Panc1 (cell line): ENCODE measurements around the gene C11orf98. TPM values are rescaled to one million over a fixed set of nuclear protein-coding genes. Genes with fewer than 3 reads are reported as not detected.
A peak's percentile ranks its signal among the peaks of the same experiment; 100 is the strongest.

ENCODE experiments used
- ATAC-seq: fragments of 200-7000 bp; cut with Tn5 transposase; 2 replicates; pipeline ENCODE4 v1.9.1; 2020; ENCODE audit warnings: mild to moderate bottlenecking, moderate library complexity
- BruUV-seq: library from RNA; stranded (reverse); fragments of 400-500 nt; replicated peaks from 2 replicates; lab custom pipeline; 2021; lab: Mats Ljungman, UMichigan
- CTCF ChIA-PET: fragments of 300-600 bp; sonication (Branson Sonifier 250); formaldehyde crosslinking; loops from one replicate; lab custom pipeline; 2022; ENCODE audit warnings: antibody characterized with exemption; lab: Charles Lee
- POLR2A ChIA-PET: fragments of 300-600 bp; sonication (Branson Sonifier 250); formaldehyde crosslinking; loops from one replicate; lab custom pipeline; 2022; ENCODE audit warnings: antibody characterized with exemption; lab: Charles Lee
- DNase-seq: peaks from one replicate; pipeline ENCODE4 v3.0.0-alpha.2; 2010; ENCODE audit warnings: low read depth, low spot score
- H3K27ac ChIP-seq: 2 replicates; pipeline ENCODE4 v1.5.1; 2011; ENCODE audit warnings: mild to moderate bottlenecking, low read length, inconsistent platforms
- H3K27me3 ChIP-seq: fragments of 200-500 bp; sonication (Bioruptor generic); 2 replicates; pipeline ENCODE4 v1.6.0; 2014; ENCODE audit warnings: low read length, inconsistent platforms; ENCODE audit not compliant: control insufficient read depth, insufficient read depth
- H3K36me3 ChIP-seq: fragments of 200-500 bp; sonication (Bioruptor generic); 2 replicates; pipeline ENCODE4 v1.5.1; 2014; ENCODE audit warnings: inconsistent platforms, mild to moderate bottlenecking, low read length, moderate library complexity; ENCODE audit not compliant: control insufficient read depth, insufficient read depth
- H3K4me1 ChIP-seq: 2 replicates; pipeline ENCODE4 v1.5.1; 2011; ENCODE audit warnings: inconsistent platforms, mild to moderate bottlenecking, low read length, moderate library complexity; ENCODE audit not compliant: control insufficient read depth, insufficient read depth
- H3K4me3 ChIP-seq, 2 experiments: 2 replicates each; pipeline ENCODE4 v1.5.1; 2011 to 2012; ENCODE audit warnings: low read depth in 2 of 2, low read length in 2 of 2, mild to moderate bottlenecking in 2 of 2, inconsistent platforms in 1 of 2, moderate library complexity in 1 of 2
- H3K9me3 ChIP-seq: fragments of 200-500 bp; sonication (Bioruptor generic); 2 replicates; pipeline ENCODE4 v1.5.1; 2014; ENCODE audit warnings: low read depth, mild to moderate bottlenecking, inconsistent platforms, low read length, moderate library complexity; ENCODE audit not compliant: control insufficient read depth, insufficient read depth
- CTCF ChIP-seq: fragments of 450-650 bp; IDR thresholded peaks from 2 replicates; pipeline ENCODE4 v1.5.1; 2017; ENCODE audit warnings: mild to moderate bottlenecking
- POLR2AphosphoS5 ChIP-seq: IDR thresholded peaks from 2 replicates; pipeline ENCODE4 v1.6.1; 2012; ENCODE audit warnings: mild to moderate bottlenecking, low read depth, low read length, moderate library complexity
- REST ChIP-seq, 2 experiments: IDR thresholded peaks; 2 replicates each; pipeline ENCODE4 v1.6.1; 2011 to 2012; ENCODE audit warnings: low read depth in 2 of 2, control low read depth in 1 of 2, low read length in 1 of 2, mild to moderate bottlenecking in 1 of 2, moderate library complexity in 1 of 2; ENCODE audit not compliant: insufficient read depth in 1 of 2
- SIN3A ChIP-seq: IDR thresholded peaks from 2 replicates; pipeline ENCODE4 v1.6.1; 2012; ENCODE audit warnings: low read depth, mild to moderate bottlenecking, low read length, moderate library complexity, borderline replicate concordance; ENCODE audit not compliant: insufficient read depth
- TCF7L2 ChIP-seq: IDR thresholded peaks from 2 replicates; pipeline ENCODE4 v1.6.1; 2011; ENCODE audit warnings: mild to moderate bottlenecking, low read depth, low read length, inconsistent platforms
- in situ Hi-C: cut with HindIII; loops from 2 replicates; pipeline ENCODE4 v1.10.0; 2016; ENCODE audit warnings: low sequenced_read_pairs, low pct_unique_long_range_greater_than_20kb
- intact Hi-C: fragments of 100-400 bp; cut with micrococcal nuclease; formaldehyde crosslinking; loops from one replicate; pipeline ENCODE4 v1.10.0; 2022; ENCODE audit not compliant: unreplicated experiment
- total RNA-seq: library from RNA; stranded (reverse); gene quantifications from one replicate; pipeline ENCODE4 v1.2.1, GENCODE V29; 2021; ENCODE audit not compliant: unreplicated experiment

The C11orf98 gene
- total RNA-seq, 1 experiment from 2014 or later, result 96.7 TPM

GRCh38 chr11:62666259-62666926 is 1.4 kb upstream of the C11orf98 start:
- DNase-seq (no peak), ATAC-seq (no peak)
- ChIA-PET POLR2A (interaction anchor here (1.7 to 2.1 kb wide), 2 partner anchors 11 to 55 kb away, joined by 3 to 4 read pairs; no protein-coding TSS in a partner anchor), CTCF (interaction anchor here (0.6 to 0.7 kb wide), 2 partner anchors 14 to 19 kb away, joined by 3 to 7 read pairs; no protein-coding TSS in a partner anchor)
- intact Hi-C loops (no loop called here), in situ Hi-C loops (no loop called here)
- H3K4me1 ChIP-seq, result peaks cover 25% of the 10 kb centered on the region
- no peaks in the 10 kb centered on the region for H3K9me3 ChIP-seq
- BruUV-seq, result no TSS peak
- TF ChIP-seq SIN3A, result 0 out of 2 replicates have a peak, but pooled peaks have one; percentile 46
- no peak for TF ChIP-seq TCF7L2
- no peak for TF ChIP-seq REST (IDR thresholded peaks at IDR 0.05; ENCODE audit: insufficient read depth in 1 of 2, low read depth in 2 of 2, low read length in 1 of 2)
- no peak for TF ChIP-seq CTCF
- TF ChIP-seq POLR2AphosphoS5, result peak; percentile 29
- H3K27ac ChIP-seq, result peak overlapping the region; percentile 99
- H3K27me3 ChIP-seq, result no peaks in the 10 kb centered on the region
- peaks cover 7% of the 10 kb centered on the region for H3K36me3 ChIP-seq
- peak overlapping the region; percentile 94 to 96 for H3K4me3 ChIP-seq

- in situ Hi-C loops, result no loop called here
- H3K4me3 ChIP-seq, result peak overlapping the region; percentile 94 to 96
- peaks cover 9% of the 10 kb centered on the region for H3K36me3 ChIP-seq
- ATAC-seq, result peak; percentile 7; the same call in 1 of the 2 replicates
- TSS peak; percentile 97 for BruUV-seq
- H3K9me3 ChIP-seq, result no peaks in the 10 kb centered on the region
- H3K27ac ChIP-seq, result peak overlapping the region; percentile 99
- no peak for DNase-seq
- ChIA-PET POLR2A (interaction anchor here (0.6 to 2.1 kb wide), 13 partner anchors 8 to 850 kb away, joined by 3 to 10 read pairs (median 4); partner anchors contain the start of genes GANAB, HNRNPUL2, INTS5 and TTC9C), CTCF (no interaction called here)
- peaks cover 25% of the 10 kb centered on the region for H3K4me1 ChIP-seq
- H3K27me3 ChIP-seq, result no peaks in the 10 kb centered on the region
- intact Hi-C loops, result no loop called here
- TF ChIP-seq SIN3A (no peak; the same call in 1 of the 2 replicates), POLR2AphosphoS5 (no peak)
Measured at GRCh38 chr11:62665599-62666258, 719 bp upstream of the C11orf98 start.
